HG02610 (cell line): ENCODE measurements around the gene PRR36.
A peak's percentile ranks its signal among the peaks of the same experiment; 100 is the strongest.

Experiments used
- ATAC-seq: cut with Tn5 transposase; IDR thresholded peaks from one replicate; pipeline ENCODE4 v1.9.1; 2021; ENCODE audit warnings: mild to moderate bottlenecking, moderate library complexity; ENCODE audit not compliant: unreplicated experiment

Gene PRR36

GRCh38 chr19:7848779-7849457 is 25.3 kb downstream of the PRR36 start:
- no peak for ATAC-seq

DNA sequence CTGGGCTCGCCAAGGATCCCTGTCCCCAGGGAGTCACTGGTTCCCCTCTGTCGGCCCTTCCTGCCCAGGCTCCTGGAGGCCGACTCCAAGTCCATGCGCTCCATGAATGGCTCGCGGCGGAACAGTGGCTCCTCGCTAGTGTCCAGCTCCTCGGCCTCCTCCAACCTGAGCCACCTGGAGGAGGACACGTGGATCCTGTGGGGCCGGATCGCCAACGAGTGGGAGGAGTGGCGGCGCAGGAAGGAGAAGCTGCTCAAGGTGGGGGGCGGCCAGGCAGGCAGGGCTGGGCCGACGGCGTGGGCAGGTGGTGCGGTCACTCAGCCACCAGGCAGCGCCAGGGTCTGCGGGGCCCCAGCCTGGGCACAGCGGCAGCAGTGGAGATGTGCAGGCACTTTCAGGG is 26.5 kb downstream of the PRR36 start:
- ATAC-seq = no peak

DNA sequence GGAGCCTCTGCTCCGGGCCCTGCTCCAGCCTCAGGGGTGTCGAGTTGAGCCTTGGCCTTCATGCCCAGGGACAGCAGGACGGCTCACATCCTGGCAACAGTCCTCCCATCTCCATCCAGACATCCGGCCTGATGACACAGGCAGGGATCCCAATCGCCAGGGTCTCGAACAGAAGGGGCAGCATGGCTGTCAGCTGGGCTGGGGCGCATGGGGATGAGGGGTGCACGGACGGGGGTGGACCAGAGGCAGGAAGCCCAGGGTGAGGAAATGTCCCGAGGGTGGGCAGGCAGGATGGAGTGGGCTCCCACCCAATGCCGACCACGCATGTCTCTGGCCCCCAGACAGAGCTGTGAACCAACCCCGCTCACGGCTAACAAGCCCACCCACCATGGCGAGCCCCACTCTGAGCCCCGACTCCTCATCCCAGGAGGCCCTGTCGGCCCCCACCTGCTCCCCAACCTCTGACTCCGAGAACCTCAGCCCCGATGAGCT is 28.0 kb downstream of the PRR36 start:
- ATAC-seq = no peak

DNA sequence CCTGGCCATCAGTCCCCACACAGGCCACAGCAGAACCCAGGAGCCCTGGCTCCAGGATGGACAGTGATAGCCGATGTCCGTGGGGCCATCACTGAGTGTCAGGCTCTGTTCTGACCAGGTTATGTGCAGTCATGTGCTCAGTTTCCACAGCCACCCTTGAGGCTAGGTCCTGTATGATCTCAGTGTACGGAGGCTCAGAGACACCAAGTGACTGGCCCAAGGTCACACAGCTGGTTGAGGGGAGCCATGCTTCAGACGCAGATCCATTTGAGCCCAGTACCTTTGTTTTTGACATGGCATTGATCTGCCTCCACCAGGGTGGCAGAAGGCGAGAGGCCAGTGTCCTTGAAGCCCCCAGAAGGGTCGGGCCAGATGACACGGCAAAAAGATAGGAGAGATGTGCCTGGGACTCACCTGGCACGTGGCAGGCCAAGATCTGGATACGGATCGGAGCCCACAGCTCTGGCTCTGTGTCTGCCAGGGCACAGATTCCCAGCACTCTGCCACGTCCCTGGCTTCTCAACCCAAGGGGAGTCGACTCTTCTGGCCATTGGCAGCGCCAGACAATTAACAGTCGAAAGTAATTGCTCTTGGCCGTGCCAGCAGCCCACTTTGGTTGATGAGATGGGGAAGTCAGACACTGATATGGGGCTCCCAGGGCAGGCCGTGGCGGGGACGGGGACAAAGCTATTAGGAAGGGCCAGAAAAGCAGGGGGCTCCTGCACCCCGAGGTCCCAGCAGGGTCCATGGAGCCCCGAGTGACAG is 28.6 kb downstream of the PRR36 start:
- ATAC-seq = no peak

GRCh38 chr19:7844951-7845350 is 29.2 kb downstream of the PRR36 start:
- ATAC-seq = no peak

DNA sequence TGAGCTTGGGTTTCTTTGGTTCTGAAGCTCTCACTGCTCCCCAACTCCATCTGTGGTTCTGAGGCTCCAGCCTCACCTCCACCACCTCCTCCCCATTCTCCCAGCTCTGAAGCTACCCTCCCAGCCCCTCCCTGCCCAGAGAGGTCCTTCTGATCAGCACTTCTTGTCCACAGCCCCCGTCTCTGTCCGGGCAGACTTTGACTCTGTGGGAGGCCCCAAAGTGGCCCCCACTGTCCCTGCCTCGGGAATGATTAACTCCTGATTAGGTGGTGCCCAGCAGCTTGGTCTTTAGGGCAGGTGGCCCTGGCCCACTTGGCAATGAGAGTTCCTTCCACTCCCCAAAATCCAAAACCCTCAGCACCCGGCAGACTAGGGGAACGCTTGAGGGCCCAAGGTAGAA is 29.8 kb downstream of the PRR36 start:
- no peak for ATAC-seq

DNA sequence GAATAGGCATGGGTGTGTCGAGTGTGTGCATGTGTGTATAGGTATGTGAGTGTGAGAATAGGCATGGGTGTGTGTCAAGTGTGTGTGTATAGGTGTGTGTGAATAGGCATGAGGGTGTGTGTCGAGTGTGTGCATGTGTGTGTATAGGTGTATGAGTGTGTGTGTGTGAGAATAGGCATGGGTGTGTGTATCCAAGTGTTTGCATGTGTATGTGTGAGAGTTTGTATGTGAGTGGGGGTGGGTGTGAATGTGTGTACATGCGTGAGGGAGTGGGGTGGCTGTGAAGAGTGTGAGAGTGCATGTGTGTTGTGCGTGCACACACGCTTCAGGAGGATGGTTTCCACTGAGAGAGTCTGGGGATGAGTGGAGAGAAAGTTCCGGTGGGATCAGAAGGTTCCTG is 30.7 kb downstream of the PRR36 start:
- no peak for ATAC-seq

DNA sequence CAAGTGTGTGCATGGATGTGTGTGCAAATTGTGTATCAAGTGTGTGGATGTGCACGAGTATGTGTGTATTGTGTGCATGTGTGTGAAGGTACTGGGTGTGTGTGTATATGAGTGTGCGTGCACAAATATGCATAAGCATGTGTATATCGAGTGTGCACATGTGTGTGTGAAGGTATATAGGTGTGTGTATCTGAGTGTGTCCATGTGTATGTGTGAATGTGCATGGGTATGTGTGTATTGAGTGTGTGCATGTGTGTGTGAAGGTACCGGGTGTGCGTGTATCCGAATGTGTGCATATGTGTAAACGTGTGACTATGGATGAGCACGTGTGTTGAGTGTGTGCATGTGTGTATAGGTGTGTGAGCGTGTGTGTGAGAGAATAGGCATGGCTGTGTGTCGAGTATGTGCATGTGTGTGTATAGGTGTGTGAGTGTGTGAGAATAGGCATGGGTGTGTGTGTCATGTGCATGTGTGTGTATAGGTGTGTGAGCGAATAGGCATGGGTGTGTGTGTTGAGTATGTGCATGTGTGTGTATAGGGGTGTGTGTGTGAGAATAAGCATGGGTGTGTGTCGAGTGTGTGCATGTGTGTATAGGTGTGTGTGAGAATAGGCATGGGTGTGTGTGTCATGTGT is 31.4 kb downstream of the PRR36 start:
- ATAC-seq = no peak

DNA sequence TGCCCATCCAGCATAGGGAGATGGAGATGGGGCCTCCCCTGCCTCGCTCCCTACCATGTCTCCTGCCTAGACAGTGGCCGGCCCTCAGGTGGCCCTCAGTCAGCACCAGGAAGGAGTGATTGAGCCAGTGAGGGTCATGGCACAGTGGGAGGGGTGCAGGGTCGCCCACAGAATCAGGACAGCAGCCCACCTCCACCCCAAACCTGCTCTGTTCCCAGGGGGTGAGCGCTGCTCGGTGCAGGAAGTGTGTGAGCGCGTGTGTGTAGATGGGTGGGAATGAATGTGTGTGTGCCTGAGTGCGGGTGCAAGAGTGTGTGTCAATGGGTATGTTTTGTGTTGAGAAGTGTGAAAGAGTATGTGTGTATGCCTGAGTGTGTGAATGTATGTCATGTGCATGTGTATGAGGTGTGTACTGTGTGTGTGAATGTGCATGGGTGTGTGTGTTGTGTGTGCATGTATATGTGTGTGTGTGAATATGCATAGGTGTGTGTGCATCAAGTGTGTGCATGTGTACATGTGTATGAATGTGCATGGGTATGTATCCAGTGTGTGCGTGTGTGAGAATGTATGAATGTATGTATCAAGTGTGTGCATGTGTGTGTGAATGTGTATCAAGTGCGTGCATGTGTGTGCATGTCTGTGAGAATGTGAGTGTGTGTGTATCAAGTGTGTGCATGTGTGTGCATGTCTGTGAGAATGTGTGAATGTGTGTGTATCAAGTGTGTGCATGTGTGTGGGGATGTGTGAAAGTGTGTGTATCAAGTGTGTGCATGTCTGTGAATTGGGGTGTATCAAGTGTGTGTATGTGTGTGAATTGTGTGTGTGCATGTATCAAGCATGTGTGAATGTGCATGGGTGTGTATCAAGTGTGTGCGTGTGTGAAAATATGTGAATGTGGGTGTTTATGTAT is 32.2 kb downstream of the PRR36 start:
- no peak for ATAC-seq

DNA sequence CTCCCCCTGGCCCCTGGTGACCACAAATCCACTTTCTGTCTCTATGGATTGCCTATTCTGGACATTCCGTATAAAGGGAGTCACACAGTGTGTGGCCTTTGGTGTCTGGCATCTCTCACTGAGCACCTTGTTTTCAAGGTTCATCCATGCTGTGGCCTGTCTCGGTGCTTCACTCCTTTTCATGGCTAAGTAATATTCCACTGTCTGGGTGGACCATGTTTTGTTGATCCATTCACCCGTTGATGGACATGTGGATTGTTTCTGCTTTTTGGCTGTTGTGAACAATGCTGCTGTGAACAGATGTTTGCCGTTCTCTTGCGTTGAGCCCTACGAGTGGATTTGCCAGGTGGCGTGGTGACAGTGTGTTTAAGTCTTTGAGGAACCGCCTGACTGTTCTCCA is 33.6 kb downstream of the PRR36 start:
- no peak for ATAC-seq

DNA sequence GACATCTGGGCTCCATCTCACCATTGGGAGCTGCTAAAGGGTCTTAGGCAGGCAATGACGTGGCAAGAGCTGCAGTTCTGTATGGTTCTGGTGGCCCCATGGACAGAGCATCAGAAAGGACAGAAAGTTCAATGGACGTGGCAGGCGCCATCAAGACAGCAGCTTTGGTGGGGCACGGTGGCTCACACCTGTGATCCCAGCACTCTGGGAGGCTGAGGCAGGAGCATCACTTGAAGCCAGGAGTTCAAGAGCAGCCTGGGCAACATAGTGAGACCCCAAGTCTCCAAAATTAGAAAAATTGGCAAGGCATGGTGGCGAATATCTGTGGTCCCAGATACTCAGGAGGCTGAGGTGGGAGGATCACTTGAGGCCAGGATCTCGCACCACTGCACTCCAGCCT is 34.7 kb downstream of the PRR36 start:
- ATAC-seq = no peak

GRCh38 chr19:7833225-7834099 is 40.7 kb downstream of the PRR36 start:
- ATAC-seq = no peak

DNA sequence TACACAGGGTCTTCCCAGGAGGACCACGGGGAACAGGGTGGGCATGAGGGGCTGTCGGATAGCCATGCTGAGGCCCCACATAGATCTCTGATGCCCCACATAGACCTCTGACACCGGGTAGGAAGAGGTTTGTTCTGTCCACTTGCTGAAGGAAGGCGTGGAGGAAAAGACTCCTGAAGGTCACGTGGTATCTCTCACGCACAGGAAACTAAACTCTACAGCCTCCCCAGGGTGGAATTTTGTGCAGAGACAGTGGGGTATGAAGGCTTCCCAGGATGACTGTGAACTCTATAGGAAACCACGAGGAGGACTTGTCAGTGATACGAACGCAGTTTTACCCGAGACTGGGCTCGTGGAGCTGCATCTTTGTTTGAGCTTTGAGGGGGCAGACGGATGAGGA is 41.4 kb downstream of the PRR36 start:
- no peak for ATAC-seq

DNA sequence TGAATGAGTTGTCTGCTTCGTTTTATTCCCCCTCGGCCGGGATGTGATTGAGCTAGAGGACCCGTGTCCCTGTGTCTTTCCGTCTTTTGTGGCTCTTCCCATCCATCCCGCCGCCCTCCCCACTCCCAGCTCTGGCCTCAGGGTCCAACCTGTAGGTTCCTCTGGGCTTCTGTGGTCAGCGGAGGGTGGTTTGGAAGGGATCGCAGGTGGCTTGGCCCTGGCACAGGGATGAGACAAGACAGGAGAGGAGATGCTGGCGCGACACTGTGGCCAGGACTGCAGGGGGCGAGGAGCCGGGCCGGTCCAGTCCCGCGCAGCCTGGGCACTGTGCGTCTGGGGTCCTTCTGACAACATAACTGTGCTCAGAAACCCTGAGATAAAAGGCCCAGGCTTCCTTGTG is 42.2 kb downstream of the PRR36 start:
- no peak for ATAC-seq

DNA sequence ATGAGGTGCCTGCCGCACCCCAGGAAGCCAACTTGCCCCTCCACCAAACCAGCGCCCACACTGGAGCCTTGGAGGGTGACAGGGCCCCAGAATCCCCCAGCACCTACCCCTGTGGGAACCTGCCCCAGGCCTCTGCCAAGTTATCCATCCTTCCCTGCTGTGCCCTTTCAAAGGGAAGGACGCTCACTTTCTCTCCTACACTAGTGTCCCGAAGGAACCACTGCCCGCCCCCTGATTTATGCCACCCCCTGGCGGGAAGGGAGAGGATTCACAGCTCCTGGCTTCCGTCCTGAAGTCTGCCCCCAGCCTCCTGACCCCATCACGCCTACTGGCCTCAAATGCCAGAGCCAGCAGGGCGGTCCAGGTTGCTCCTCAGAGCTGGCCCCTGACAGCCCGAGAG is 42.7 kb downstream of the PRR36 start:
- no peak for ATAC-seq

- no peak for ATAC-seq
Observed at GRCh38 chr19:7830823-7831222, 43.4 kb downstream of the PRR36 start.

DNA sequence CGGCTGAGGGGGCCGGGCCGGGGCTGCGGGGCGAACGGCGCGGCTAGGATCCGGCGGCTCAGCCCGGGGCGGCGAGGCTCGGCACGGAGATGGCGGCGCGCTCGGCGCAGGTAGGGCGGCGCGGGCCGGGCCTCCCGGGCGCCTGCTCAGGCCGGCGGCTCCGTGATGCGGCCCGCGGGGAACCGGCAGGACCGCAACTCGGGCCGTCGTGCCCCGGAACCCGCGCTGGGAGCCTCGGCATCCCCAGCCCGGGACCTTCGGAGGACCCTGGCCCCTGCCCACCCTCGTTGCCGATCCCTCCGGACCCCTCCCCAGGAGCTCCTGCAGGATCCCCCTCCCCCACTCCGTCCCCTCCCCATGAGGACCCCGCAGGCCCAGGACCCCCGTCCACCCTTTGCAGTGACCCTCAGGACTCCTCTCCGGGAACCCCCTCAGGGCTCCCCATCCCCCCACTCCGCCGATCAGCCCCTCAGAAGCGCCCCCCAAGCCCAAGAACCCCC is 43.9 kb downstream of the PRR36 start:
- ATAC-seq = no peak

DNA sequence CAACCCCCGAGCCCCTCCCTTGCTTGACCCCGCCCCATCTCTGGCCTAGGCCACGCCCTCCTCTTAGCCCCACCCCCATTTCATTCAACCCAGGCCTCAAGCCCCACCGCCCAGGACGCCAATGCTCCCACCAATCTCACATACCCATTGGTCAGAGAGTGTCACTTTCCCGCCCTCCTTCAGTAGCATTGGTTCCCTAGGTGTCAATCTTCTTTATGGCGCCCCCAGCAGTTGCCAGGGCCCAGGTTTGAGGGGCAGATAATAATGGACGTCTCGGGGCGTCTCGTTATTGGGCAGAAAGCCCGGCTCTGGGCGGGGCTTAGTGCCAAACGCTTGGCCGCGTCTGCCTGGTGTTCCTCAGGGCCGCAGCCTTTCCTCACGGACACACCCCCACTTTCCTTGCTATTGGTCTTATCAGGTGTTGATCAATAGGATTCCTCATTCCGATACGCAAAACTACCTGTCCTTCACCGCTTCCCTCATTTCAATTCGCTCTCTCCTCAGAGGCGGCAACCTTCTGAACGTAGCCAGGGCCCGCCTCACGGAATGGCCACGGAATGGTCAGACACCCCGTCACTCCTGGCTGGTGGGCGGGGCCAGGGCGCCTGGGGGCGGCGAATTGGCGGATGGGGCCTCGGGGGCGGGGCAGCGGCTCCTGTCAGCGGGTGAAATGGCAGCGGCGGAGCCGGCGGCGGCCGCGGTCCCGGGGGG is 44.5 kb downstream of the PRR36 start, which contains the start of gene EVI5L:
Gene EVI5L (plus strand): TSS at position 658 of the 711 bp plus-strand sequence. CDS start 16,325 bp downstream, outside the sequence.
- ATAC-seq = peak; percentile 85

DNA sequence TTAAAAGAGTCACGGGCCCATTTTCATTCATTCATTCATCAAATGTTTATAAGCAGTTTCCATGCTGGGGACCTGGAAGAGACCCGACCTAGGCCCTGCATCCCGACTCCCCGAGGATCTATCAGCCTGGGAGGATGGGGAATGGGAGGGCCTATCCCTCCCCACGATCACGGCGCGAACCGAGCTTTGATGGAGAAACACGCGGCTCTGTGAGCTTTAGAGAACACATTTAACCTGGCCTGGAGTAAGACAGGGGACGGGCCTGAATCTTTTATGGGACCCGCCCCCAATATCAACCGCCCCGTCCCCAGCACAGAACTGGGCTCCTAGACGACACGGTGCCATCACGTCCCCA is 45.0 kb downstream of the PRR36 start:
- no peak for ATAC-seq
